HepG2 (cell line): ENCODE data around the gene B3GNT5. TPM values are rescaled to one million over a fixed set of nuclear protein-coding genes. Genes with fewer than 3 reads are reported as not detected.

ENCODE experiments used
- ATAC-seq: fragments of 200-7000 bp; cut with Tn5 transposase; 3 replicates; pipeline ENCODE4 v1.9.1; 2020; ENCODE audit warnings: mild to moderate bottlenecking, moderate library complexity
- BruUV-seq: library from RNA; stranded (reverse); fragments of 400-500 nt; replicated peaks from 2 replicates; lab custom pipeline; 2021; lab: Mats Ljungman, UMichigan
- CTCF ChIA-PET: fragments of 300-600 bp; formaldehyde crosslinking; extraction: SDS; loops from one replicate; lab custom pipeline; 2021; ENCODE audit warnings: low total read pairs, inconsistent platforms, low intra/inter-chr PET ratio; lab: Yijun Ruan, JAX
- POLR2A ChIA-PET: fragments of 350-600 bp; sonication (Branson Sonifier 250); formaldehyde crosslinking; loops from one replicate; lab custom pipeline; 2020; ENCODE audit warnings: antibody characterized with exemption, inconsistent platforms; lab: Yijun Ruan, JAX
- DNase-seq: peaks from one replicate; pipeline ENCODE4 v3.0.0-alpha.2; 2015; ENCODE audit warnings: low spot score
- FAIRE-seq: peaks from 3 replicates; lab custom pipeline; 2011; peaks lifted over from hg19 to GRCh38; lab: Jason Lieb, UNC
- H2AFZ ChIP-seq: one replicate; pipeline ENCODE4 v1.6.1; 2011; ENCODE audit warnings: low read length, inconsistent platforms
- H3K27ac ChIP-seq: fragments of 300-600 bp; 3 replicates; pipeline ENCODE4 v1.8.0; 2011; ENCODE audit warnings: mixed run types, mild to moderate bottlenecking, mixed read lengths, low read length, inconsistent platforms; ENCODE audit not compliant: insufficient read depth; ENCODE audit errors: extremely low read length
- H3K27me3 ChIP-seq, 2 experiments: fragments of 200-600 bp in 1 of 2; 2 replicates in 1 of 2; 3 replicates in 1 of 2; pipeline versions ENCODE4 v1.6.0 to v1.8.0; 2011; ENCODE audit warnings: low read length in 2 of 2, mild to moderate bottlenecking in 2 of 2, moderate library complexity in 2 of 2, inconsistent platforms in 1 of 2; ENCODE audit not compliant: insufficient read depth in 2 of 2, control insufficient read depth in 1 of 2
- H3K36me3 ChIP-seq, 2 experiments: fragments of 200-600 bp in 1 of 2; replicated peaks in 1 of 2; 2 replicates in 1 of 2; 3 replicates in 1 of 2; pipeline versions ENCODE4 v1.5.1 to v1.8.0; 2011; ENCODE audit warnings: low read length in 2 of 2, inconsistent platforms in 1 of 2; ENCODE audit not compliant: insufficient read depth in 2 of 2, control insufficient read depth in 1 of 2
- H3K4me1 ChIP-seq: 2 replicates; pipeline ENCODE4 v1.5.1; 2012; ENCODE audit warnings: low read length, inconsistent platforms; ENCODE audit not compliant: insufficient read depth
- H3K4me2 ChIP-seq: 2 replicates; pipeline ENCODE4 v1.6.0; 2011; ENCODE audit warnings: low read depth, low read length, inconsistent platforms
- H3K4me3 ChIP-seq, 3 experiments: fragments of 200-600 bp in 1 of 3; sonication (generic), shearing (Covaris generic) in 1 of 3; replicated peaks in 1 of 3; 2 replicates each; pipeline ENCODE4 v1.5.1; 2011 to 2016; ENCODE audit warnings: low read length in 3 of 3, inconsistent platforms in 2 of 3, low read depth in 2 of 3, mild to moderate bottlenecking in 2 of 3, control low read depth in 1 of 3, mixed read lengths in 1 of 3; ENCODE audit not compliant: insufficient read depth in 1 of 3
- H3K79me2 ChIP-seq: one replicate; pipeline ENCODE4 v1.6.1; 2011; ENCODE audit warnings: low read length, inconsistent platforms; ENCODE audit not compliant: insufficient read depth
- H3K9ac ChIP-seq: 2 replicates; pipeline ENCODE4 v1.6.0; 2011; ENCODE audit warnings: mild to moderate bottlenecking, low read depth, low read length, inconsistent platforms; ENCODE audit not compliant: insufficient read depth
- H3K9me3 ChIP-seq: 2 replicates; pipeline ENCODE4 v1.5.1; 2012; ENCODE audit warnings: mild to moderate bottlenecking, low read length
- H4K20me1 ChIP-seq: 2 replicates; pipeline ENCODE4 v1.6.0; 2011; ENCODE audit warnings: inconsistent platforms, mild to moderate bottlenecking, low read length, moderate library complexity; ENCODE audit not compliant: insufficient read depth
- CBX5 ChIP-seq: sonication (generic); formaldehyde crosslinking; IDR thresholded peaks from 2 replicates; pipeline ENCODE4 v1.4.0; 2020; ENCODE audit warnings: missing genetic modification reagents, borderline replicate concordance
- EHMT2 ChIP-seq: fragments of 200-600 bp; sonication (generic); IDR thresholded peaks from 2 replicates; pipeline ENCODE4 v1.7.0; 2017; ENCODE audit warnings: antibody characterized with exemption, low read depth, low read length, borderline replicate concordance
- GABPA ChIP-seq, 2 experiments: IDR thresholded peaks; 2 replicates each; pipeline ENCODE4 v1.6.1; 2011 to 2016; ENCODE audit warnings: low read depth in 2 of 2, low read length in 1 of 2, missing biosample characterization in 1 of 2, missing genetic modification characterization in 1 of 2
- HOXA9 ChIP-seq: sonication (generic); formaldehyde crosslinking; IDR thresholded peaks from 2 replicates; pipeline ENCODE4 v1.8.1; 2022; ENCODE audit warnings: missing genetic modification reagents, mild to moderate bottlenecking, moderate library complexity, borderline replicate concordance
- KDM2A ChIP-seq: sonication (generic); formaldehyde crosslinking; IDR thresholded peaks from 2 replicates; pipeline ENCODE4 v1.4.0; 2020; ENCODE audit warnings: low read depth, missing genetic modification reagents, borderline replicate concordance
- MAFG ChIP-seq: sonication (generic); formaldehyde crosslinking; IDR thresholded peaks from 2 replicates; pipeline ENCODE4 v1.5.1; 2020; ENCODE audit warnings: mild to moderate bottlenecking, missing genetic modification reagents
- MAZ ChIP-seq, 2 experiments: sonication (generic) in 1 of 2; formaldehyde crosslinking in 1 of 2; IDR thresholded peaks; 2 replicates each; pipeline versions ENCODE4 v1.5.0 to v1.6.1; 2012 to 2020; ENCODE audit warnings: low read depth in 2 of 2, mild to moderate bottlenecking in 2 of 2, borderline replicate concordance in 1 of 2, improper control_type of control experiment in 1 of 2, low read length in 1 of 2, missing genetic modification reagents in 1 of 2, moderate library complexity in 1 of 2
- NFE2L1 ChIP-seq: sonication (generic); formaldehyde crosslinking; IDR thresholded peaks from 2 replicates; pipeline ENCODE4 v1.4.0; 2020; ENCODE audit warnings: missing genetic modification reagents, mild to moderate bottlenecking, borderline replicate concordance
- RAD51 ChIP-seq: fragments of 450-650 bp; IDR thresholded peaks from 2 replicates; pipeline ENCODE4 v1.6.1; 2016; ENCODE audit warnings: borderline replicate concordance
- ZKSCAN8 ChIP-seq: IDR thresholded peaks from 2 replicates; pipeline ENCODE4 v1.6.1; 2016; ENCODE audit warnings: borderline replicate concordance, missing genetic modification reagents, missing compliant biosample characterization
- ZNF17 ChIP-seq: sonication (generic); formaldehyde crosslinking; IDR thresholded peaks from 2 replicates; pipeline ENCODE4 v1.5.0; 2020; ENCODE audit warnings: mild to moderate bottlenecking, missing genetic modification reagents
- ZNF446 ChIP-seq: sonication (generic); formaldehyde crosslinking; IDR thresholded peaks from 2 replicates; pipeline ENCODE4 v1.5.0; 2020; ENCODE audit warnings: mild to moderate bottlenecking, missing genetic modification reagents
- ZNF850 ChIP-seq: sonication (generic); formaldehyde crosslinking; conservative IDR thresholded peaks from 2 replicates; pipeline ENCODE4 v1.9.0; 2021; ENCODE audit warnings: mild to moderate bottlenecking, missing genetic modification reagents
- WGBS: methylation state at CpG from one replicate; pipeline ENCODE4 v1.1.6; 2017; ENCODE audit warnings: low lambda C conversion rate; 5-methylcytosine and 5-hydroxymethylcytosine counted together
- in situ Hi-C: cut with HindIII; loops from 2 replicates; pipeline ENCODE4 v1.10.0; 2017; ENCODE audit warnings: low pct_unique_long_range_greater_than_20kb; ENCODE audit not compliant: extremely low pct_ligation_motif_present
- intact Hi-C: fragments of 100-400 bp; cut with micrococcal nuclease; formaldehyde crosslinking; loops from one replicate; pipeline ENCODE4 v1.10.0; 2022; ENCODE audit not compliant: unreplicated experiment
- polyA plus RNA-seq, 8 experiments: library from polyadenylated mRNA; depleted of rRNA in 3 of 8; stranded (reverse) in 7 of 8; unstranded in 1 of 8; fragments of >200 nt; fragmentation: Illumina TruSeq in 4 of 8; extraction: Trizol in 4 of 8; gene quantifications; 2 replicates each; pipeline versions ENCODE4 v1.2.1 to v1.2.3, GENCODE V29; 2011 to 2016; ENCODE audit warnings: low read depth in 4 of 8, missing spikeins in 1 of 8, mixed read lengths in 1 of 8; ENCODE audit not compliant: insufficient read depth in 1 of 8
- total RNA-seq, 5 experiments: library from RNA; depleted of rRNA; stranded (reverse); fragments of >200 nt; fragmentation: Illumina TruSeq; extraction: Trizol; gene quantifications; 2 replicates each; pipeline ENCODE4 v1.2.3, GENCODE V29; 2016; ENCODE audit warnings: low read depth in 1 of 5
- TF ChIP-seq, protein P1 (sequence below): IDR thresholded peaks from 2 replicates; pipeline ENCODE4 v1.6.1; 2012; ENCODE audit warnings: low read depth, low read length, improper control_type of control experiment
- TF ChIP-seq, protein P2 (sequence below): sonication (generic); formaldehyde crosslinking; IDR thresholded peaks from 2 replicates; pipeline ENCODE4 v1.4.0; 2020; ENCODE audit warnings: mild to moderate bottlenecking, missing genetic modification reagents
- TF ChIP-seq, protein P3 (sequence below): sonication (generic); formaldehyde crosslinking; IDR thresholded peaks from 2 replicates; pipeline ENCODE4 v1.8.0; 2022; ENCODE audit warnings: mild to moderate bottlenecking, missing genetic modification reagents, moderate library complexity
- TF ChIP-seq, protein P4 (sequence below): sonication (generic); formaldehyde crosslinking; conservative IDR thresholded peaks from 2 replicates; pipeline ENCODE4 v1.4.0; 2020; ENCODE audit warnings: missing genetic modification reagents

B3GNT5 gene
- total and polyA plus RNA-seq, 2 of the 13 experiments (the other 11 are each of a cell fraction or from before 2014, with no cell fraction given), result not detected

DNA sequence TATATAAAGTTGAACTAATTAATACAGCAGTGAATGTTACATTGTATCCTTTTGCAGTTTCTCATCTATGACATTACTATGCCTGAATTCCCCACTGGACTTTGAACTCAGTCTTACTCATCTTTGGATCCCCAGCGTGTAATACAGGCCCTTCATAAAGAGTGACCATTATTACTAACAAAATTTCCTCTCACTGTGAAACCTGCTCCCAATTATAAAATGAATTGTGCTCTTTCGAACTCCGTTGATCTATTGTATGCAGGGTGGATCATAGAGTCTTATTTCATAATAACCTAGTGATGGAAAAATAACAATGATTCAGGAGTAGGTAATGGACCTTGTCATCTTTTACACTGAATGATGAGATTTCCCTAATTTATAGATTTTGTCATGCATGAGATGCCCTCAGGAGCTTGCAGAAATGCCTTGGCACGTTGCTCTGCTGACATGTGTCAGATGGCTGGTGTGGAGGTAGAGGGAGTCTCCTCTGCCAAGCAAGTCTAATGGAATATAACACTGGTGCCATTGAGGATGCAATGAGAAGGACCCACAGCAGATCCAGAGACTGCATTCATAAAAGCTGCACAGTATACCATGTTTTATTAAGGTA lies 25.5 kb downstream of the B3GNT5 start (continued):
- TF ChIP-seq, protein P1, sequence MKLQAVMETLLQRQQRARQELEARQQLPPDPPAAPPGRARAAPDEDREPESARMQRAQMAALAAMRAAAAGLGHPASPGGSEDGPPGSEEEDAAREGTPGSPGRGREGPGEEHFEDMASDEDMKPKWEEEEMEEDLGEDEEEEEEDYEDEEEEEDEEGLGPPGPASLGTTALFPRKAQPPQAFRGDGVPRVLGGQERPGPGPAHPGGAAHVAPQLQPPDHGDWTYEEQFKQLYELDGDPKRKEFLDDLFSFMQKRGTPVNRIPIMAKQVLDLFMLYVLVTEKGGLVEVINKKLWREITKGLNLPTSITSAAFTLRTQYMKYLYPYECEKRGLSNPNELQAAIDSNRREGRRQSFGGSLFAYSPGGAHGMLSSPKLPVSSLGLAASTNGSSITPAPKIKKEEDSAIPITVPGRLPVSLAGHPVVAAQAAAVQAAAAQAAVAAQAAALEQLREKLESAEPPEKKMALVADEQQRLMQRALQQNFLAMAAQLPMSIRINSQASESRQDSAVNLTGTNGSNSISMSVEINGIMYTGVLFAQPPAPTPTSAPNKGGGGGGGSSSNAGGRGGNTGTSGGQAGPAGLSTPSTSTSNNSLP, result no peak
- TF ChIP-seq NFE2L1 (CRISPR knock-in tag), result no peak
- TF ChIP-seq EHMT2, result no peak
- TF ChIP-seq GABPA (IDR thresholded peaks at IDR 0.05; ENCODE audit: low read depth, low read length), result no peak
- no peak for TF ChIP-seq GABPA (CRISPR knock-in tag; IDR thresholded peaks at IDR 0.05; ENCODE audit: low read depth)
- TF ChIP-seq RAD51, result no peak
- no peak for TF ChIP-seq MAFG (CRISPR knock-in tag)
- no peak for TF ChIP-seq HOXA9 (CRISPR knock-in tag)
- TF ChIP-seq CBX5 (CRISPR knock-in tag), result no peak
- TF ChIP-seq ZNF850 (CRISPR knock-in tag), result no peak
- no peak for TF ChIP-seq KDM2A

DNA sequence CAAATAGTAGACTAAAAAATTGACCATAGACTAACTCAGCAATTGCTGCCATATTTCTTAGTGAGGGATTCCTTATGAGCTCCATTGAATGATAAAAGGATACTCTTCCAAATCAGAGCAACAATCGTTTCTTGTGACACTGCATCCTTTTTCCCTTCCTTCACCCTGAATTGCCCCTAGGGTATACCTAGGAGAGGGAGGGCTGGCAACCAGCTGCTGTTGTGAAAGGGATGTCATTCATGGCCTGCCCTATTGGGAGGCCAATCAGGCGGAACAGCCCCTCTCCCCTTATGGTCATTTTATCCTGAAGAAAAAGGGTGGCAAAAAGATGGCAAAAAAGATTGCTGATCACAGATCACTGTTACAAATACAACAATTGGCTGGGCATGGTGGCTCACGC lies 26.3 kb downstream of the B3GNT5 start:
- Histone ChIP-seq H3K4me2 (no peak overlapping the region), H3K79me2 (no peaks in the 10 kb centered on the region), H3K9me3 (no peaks in the 10 kb centered on the region), H2AFZ (no peak overlapping the region), H3K27ac (no peak overlapping the region), H3K4me3 (no peak overlapping the region), H3K9ac (no peak overlapping the region), H3K4me1 (no peaks in the 10 kb centered on the region), H3K36me3 (no peaks in the 10 kb centered on the region), H3K27me3 (peaks cover 0 to 7% of the 10 kb centered on the region in 2 experiments; a peak in 2 of 5 replicates), H4K20me1 (no peaks in the 10 kb centered on the region)
- ChIA-PET CTCF (no interaction called here), POLR2A (no interaction called here)
- 67% methylated on average over 3 of the region's 3 CpGs for WGBS
- in situ Hi-C loops (no loop called here), intact Hi-C loops (no loop called here)
- FAIRE-seq (no peak), DNase-seq (no peak), ATAC-seq (no peak)
- no TSS peak for BruUV-seq
- TF ChIP-seq, protein P2, sequence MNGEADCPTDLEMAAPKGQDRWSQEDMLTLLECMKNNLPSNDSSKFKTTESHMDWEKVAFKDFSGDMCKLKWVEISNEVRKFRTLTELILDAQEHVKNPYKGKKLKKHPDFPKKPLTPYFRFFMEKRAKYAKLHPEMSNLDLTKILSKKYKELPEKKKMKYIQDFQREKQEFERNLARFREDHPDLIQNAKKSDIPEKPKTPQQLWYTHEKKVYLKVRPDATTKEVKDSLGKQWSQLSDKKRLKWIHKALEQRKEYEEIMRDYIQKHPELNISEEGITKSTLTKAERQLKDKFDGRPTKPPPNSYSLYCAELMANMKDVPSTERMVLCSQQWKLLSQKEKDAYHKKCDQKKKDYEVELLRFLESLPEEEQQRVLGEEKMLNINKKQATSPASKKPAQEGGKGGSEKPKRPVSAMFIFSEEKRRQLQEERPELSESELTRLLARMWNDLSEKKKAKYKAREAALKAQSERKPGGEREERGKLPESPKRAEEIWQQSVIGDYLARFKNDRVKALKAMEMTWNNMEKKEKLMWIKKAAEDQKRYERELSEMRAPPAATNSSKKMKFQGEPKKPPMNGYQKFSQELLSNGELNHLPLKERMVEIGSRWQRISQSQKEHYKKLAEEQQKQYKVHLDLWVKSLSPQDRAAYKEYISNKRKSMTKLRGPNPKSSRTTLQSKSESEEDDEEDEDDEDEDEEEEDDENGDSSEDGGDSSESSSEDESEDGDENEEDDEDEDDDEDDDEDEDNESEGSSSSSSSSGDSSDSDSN (CRISPR knock-in tag), result no peak
- no peak for TF ChIP-seq ZKSCAN8 (CRISPR knock-in tag)
- TF ChIP-seq ZNF446 (CRISPR knock-in tag), result no peak
- TF ChIP-seq, protein P3, sequence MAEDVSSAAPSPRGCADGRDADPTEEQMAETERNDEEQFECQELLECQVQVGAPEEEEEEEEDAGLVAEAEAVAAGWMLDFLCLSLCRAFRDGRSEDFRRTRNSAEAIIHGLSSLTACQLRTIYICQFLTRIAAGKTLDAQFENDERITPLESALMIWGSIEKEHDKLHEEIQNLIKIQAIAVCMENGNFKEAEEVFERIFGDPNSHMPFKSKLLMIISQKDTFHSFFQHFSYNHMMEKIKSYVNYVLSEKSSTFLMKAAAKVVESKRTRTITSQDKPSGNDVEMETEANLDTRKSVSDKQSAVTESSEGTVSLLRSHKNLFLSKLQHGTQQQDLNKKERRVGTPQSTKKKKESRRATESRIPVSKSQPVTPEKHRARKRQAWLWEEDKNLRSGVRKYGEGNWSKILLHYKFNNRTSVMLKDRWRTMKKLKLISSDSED, result no peak
- no peak for TF ChIP-seq ZNF17 (CRISPR knock-in tag)
- TF ChIP-seq MAZ (IDR thresholded peaks at IDR 0.05; ENCODE audit: borderline replicate concordance, low read depth, low read length), result no peak
- no peak for TF ChIP-seq MAZ (CRISPR knock-in tag; IDR thresholded peaks at IDR 0.05; ENCODE audit: low read depth)
- TF ChIP-seq, protein P4, sequence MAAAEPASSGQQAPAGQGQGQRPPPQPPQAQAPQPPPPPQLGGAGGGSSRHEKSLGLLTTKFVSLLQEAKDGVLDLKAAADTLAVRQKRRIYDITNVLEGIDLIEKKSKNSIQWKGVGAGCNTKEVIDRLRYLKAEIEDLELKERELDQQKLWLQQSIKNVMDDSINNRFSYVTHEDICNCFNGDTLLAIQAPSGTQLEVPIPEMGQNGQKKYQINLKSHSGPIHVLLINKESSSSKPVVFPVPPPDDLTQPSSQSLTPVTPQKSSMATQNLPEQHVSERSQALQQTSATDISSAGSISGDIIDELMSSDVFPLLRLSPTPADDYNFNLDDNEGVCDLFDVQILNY (CRISPR knock-in tag), result no peak
